Stimulated activated CD8-positive, alpha-beta memory T cell treated with anti-CD3 and anti-CD28 coated beads, Interleukin-15, amount 100 ng/mL, for 1 hour (primary cell): ENCODE data around the gene TCF7.

ENCODE experiments used
- DNase-seq: peaks from one replicate; pipeline ENCODE4 v3.0.0-alpha.2; 2020; ENCODE audit warnings: low read depth

TCF7 gene

DNA sequence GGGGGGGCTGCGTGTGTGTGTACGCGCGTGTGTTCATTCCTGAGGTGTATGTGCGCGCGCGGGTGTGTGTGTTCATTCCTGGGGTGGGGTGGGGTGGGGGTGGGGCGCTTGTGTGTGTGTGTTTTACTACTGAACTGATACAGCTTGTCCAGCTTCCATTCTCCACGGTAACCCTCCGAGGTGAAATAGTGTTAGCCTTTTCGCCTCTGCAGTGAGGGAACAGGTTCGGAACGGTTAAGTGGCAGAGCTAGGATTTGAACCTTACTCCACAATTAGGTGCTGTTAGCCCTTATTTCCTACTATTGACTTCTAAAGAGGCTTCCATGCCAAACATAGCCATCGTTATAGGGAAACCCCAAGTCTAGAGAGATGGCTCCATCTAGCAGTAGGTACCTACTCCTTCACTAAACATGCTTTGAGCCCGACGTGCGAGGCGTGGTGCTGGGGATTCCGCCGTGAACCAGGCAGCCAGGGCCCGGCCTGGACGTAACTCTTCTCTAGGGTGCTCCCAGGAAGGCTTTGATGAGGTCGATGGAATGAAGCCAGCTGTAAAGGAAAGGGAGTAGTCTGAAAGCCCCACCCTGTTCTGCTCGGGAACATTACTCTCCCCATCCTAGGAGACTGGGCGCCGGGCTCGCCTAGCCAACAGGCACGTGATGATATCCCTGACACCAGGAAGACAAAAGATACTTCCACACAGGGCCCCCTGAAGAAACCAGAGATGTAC, 63.1 kb downstream of the TCF7 start:
- DNase-seq = no peak

DNA sequence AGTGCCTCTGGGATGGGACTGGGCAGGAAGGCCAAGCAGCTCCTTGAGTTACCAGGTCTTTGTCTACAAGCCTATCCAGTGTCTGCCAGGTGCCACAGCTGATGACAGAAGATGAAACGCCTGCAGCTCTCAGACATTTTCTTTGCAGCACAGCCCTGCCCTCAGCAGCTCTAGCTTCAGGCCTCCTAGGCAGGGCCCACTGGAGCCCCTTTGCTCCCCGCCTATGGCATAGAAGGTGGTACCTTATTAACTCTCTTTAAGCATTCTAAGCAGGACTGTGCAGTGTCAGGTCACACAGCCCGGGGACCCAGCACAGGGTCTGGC, 63.6 kb downstream of the TCF7 start:
- no peak for DNase-seq

DNA sequence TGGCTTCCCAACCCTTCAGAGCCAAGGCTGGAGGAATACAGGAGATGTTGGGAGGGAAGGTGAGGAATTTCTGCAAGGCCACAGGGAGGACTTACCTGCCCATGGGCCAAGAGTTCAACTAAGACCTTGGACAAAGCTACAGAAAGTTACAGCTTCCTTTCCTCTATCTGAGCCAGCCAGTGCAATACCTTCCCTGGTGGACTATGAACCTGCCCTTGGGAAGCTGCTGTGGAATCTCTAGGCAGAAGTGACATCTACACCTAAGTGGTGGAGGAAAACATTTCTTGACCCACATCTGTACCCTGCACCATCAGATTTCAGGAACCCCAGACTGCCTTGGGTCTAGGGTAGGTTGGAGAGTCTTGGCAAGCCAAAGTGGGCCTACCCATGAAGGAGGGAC, 69.0 kb downstream of the TCF7 start:
- no peak for DNase-seq

DNA sequence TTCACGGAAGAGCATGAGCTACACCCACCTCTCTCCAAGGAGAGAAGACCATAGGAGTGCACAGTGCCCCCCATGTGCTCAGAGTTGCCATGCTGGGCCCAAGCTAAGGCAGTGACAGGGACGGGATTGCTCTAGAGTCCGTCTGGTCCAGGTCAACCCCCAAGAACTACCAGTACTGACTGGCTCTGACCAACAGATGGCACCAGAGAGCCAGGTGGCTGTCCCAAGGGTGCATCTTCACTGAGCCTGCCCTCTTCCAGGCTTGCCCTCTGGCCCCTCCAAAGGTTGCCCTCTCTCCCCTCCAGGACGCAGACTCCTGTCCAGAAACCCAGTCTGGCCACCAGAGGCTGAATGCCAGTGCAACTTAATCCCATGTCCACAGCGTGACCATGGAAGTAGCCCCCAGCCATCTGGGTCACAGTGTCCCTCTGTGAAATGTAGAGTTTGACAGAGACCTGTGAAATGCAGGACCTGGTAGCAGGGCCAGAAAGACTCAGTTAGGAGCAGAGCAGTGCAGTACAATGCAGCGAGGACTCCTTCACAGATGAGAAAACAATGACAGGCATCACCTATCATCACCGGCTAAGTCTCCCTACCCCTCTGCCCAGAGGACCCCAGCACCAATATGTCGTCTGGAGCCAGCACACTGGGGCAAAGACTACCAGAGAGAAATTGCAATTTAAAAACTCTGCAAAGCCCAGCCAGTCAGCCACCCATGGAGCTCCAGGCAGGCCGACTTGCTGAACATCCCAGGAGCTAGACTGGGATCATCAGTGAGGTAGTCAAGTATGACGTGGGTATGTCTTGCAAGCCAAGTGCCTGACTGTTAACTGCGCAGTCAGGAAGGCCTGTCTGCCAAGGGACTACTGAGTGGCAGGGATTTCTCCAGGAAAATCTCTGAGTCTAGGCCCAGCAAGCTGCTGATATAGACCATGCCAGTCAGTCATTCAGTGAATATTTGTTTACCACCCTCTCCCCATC, 70.0 kb downstream of the TCF7 start:
- peak; percentile 56 for DNase-seq

DNA sequence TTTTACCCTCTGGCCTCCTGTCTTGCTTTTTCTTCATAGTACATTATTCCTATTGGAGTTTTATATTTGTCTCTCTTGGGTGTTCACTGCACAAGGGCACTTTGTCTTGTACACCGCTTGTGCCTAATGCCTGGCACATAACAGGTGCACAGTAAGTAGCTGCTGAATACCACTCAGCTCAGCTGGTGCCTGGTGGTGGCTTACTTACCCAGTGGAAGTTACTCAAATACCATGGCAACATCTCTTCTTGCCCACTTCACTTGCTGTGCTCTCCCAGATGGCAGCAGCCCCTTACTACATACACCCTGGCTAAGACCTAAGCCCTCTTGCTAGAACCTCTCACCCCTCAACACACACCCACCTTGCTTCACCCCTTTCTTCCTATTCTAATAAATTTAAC, 73.6 kb downstream of the TCF7 start:
- no peak for DNase-seq

DNA sequence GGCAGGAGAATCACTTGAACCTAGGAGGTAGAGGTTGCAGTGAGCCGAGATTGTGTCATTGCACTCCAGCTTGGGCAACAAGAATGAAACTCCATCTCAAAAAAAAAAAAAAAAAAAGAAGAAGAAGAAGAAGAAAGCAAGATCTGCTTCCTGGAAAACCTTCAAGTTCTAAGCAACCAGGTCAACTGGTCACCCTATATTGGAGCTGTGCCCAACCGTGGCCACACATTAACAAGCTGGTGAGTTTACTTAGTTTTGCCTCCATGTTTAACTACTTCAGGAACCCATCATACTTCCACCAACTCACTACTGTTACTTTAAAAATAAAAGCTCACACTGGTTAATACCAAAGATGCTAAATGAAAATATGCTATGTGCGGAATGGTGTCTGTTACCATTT, 74.5 kb downstream of the TCF7 start:
- no peak for DNase-seq

DNA sequence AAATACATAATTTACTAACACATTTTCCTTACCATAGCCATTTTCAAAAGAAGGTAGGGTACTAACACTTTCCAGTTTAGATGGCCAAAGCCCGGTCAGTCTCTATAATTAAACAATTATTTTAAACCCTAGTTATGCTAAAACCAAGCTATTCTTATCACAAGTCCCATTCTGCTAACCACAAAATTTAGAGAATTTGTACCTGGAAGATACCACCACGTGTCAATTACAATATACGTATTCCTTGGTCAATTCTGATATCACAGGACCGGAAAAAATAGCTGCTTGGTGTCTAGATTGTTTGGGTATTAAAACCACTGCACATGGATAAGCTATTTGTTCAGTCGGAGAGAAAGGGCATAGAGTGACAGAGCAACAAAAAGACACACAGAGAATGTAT, 81.2 kb downstream of the TCF7 start:
- no peak for DNase-seq
